K562 (cell line): ENCODE data around the gene CPED1. TPM values are rescaled to one million over a fixed set of nuclear protein-coding genes. Genes with fewer than 3 reads are reported as not detected.
A peak's percentile ranks its signal among the peaks of the same experiment; 100 is the strongest.

Source experiments
- BCL6 ChIP-seq: fragments of 250-450 bp; sonication (Bioruptor Pico); IDR thresholded peaks from 2 replicates; pipeline ENCODE4 v1.4.0; 2020
- CEBPG ChIP-seq, 3 experiments: fragments of 200-800 bp in 1 of 3; sonication (Bioruptor generic) in 1 of 3; sonication (generic) in 1 of 3; formaldehyde crosslinking in 1 of 3; IDR thresholded peaks in 2 of 3; conservative IDR thresholded peaks in 1 of 3; 2 replicates each; pipeline versions ENCODE4 v1.6.1 to v1.8.0; 2016 to 2022; ENCODE audit warnings: missing compliant biosample characterization in 2 of 3, missing genetic modification characterization in 2 of 3, mild to moderate bottlenecking in 1 of 3, missing genetic modification reagents in 1 of 3
- CXXC5 ChIP-seq: fragments of 250-450 bp; sonication (Bioruptor Pico); IDR thresholded peaks from 2 replicates; pipeline ENCODE4 v1.8.0; 2022; ENCODE audit warnings: inconsistent platforms, mild to moderate bottlenecking, moderate library complexity
- EWSR1 ChIP-seq: fragments of 450-650 bp; IDR thresholded peaks from 2 replicates; pipeline ENCODE4 v1.6.1; 2018; ENCODE audit warnings: borderline replicate concordance, mild to moderate bottlenecking, low read depth, moderate library complexity; ENCODE audit not compliant: partially characterized antibody
- FOXK2 ChIP-seq, 2 experiments: fragments of 450-650 bp; IDR thresholded peaks in 1 of 2; conservative IDR thresholded peaks in 1 of 2; 2 replicates each; pipeline ENCODE4 v1.6.1; 2016; ENCODE audit warnings: low read depth in 2 of 2, mild to moderate bottlenecking in 1 of 2
- FOXM1 ChIP-seq, 2 experiments: fragments of 450-650 bp in 1 of 2; sonication (generic) in 1 of 2; formaldehyde crosslinking in 1 of 2; IDR thresholded peaks; 2 replicates each; pipeline versions ENCODE4 v1.6.1 to v1.9.0; 2017 to 2022; ENCODE audit warnings: low read depth in 2 of 2, mild to moderate bottlenecking in 2 of 2, missing genetic modification reagents in 1 of 2, moderate library complexity in 1 of 2
- HNRNPL ChIP-seq: fragments of 200-400 bp; formaldehyde crosslinking; IDR thresholded peaks from 2 replicates; pipeline ENCODE4 v1.6.1; 2017; ENCODE audit warnings: low read depth, mild to moderate bottlenecking, low read length
- MAX ChIP-seq: sonication (generic); formaldehyde crosslinking; IDR thresholded peaks from 2 replicates; pipeline ENCODE4 v1.9.0; 2022; ENCODE audit warnings: mild to moderate bottlenecking, missing genetic modification reagents
- MBD1 ChIP-seq: fragments of 250-450 bp; sonication (Bioruptor Pico); IDR thresholded peaks from 2 replicates; pipeline ENCODE4 v1.8.0; 2022; ENCODE audit warnings: inconsistent platforms
- MYBL2 ChIP-seq, 2 experiments: fragments of 450-650 bp in 1 of 2; sonication (generic) in 1 of 2; formaldehyde crosslinking in 1 of 2; IDR thresholded peaks; 2 replicates each; pipeline versions ENCODE4 v1.6.1 to v1.8.1; 2017 to 2022; ENCODE audit warnings: borderline replicate concordance in 1 of 2, inconsistent platforms in 1 of 2, low read depth in 1 of 2, mild to moderate bottlenecking in 1 of 2, missing genetic modification reagents in 1 of 2, moderate library complexity in 1 of 2
- PML ChIP-seq: IDR thresholded peaks from 2 replicates; pipeline ENCODE4 v1.6.1; 2012; ENCODE audit warnings: low read length, inconsistent platforms
- SAFB2 ChIP-seq: fragments of 200-400 bp; formaldehyde crosslinking; IDR thresholded peaks from 2 replicates; pipeline ENCODE4 v1.6.1; 2018; ENCODE audit warnings: borderline replicate concordance, low read length, low read depth, moderate library complexity; ENCODE audit not compliant: severe bottlenecking
- SMAD3 ChIP-seq: fragments of 450-650 bp; formaldehyde crosslinking; conservative IDR thresholded peaks from 2 replicates; pipeline ENCODE4 v1.4.0; 2020; ENCODE audit warnings: mild to moderate bottlenecking
- TAF1 ChIP-seq: IDR thresholded peaks from 2 replicates; pipeline ENCODE4 v1.6.1; 2011; ENCODE audit warnings: mild to moderate bottlenecking, low read length, moderate library complexity; ENCODE audit not compliant: insufficient read depth, control insufficient read depth, severe bottlenecking; ENCODE audit errors: extremely low read depth
- TEAD4 ChIP-seq, 2 experiments: sonication (generic) in 1 of 2; formaldehyde crosslinking in 1 of 2; IDR thresholded peaks; 2 replicates each; pipeline versions ENCODE4 v1.6.1 to v1.8.0; 2012 to 2022; ENCODE audit warnings: borderline replicate concordance in 1 of 2, inconsistent platforms in 1 of 2, low read length in 1 of 2, mild to moderate bottlenecking in 1 of 2, missing genetic modification reagents in 1 of 2
- ZBTB7A ChIP-seq: IDR thresholded peaks from 2 replicates; pipeline ENCODE4 v1.6.1; 2011; ENCODE audit warnings: low read depth, mild to moderate bottlenecking, low read length, moderate library complexity, borderline replicate concordance; ENCODE audit not compliant: control insufficient read depth
- ZC3H11A ChIP-seq: IDR thresholded peaks from 2 replicates; pipeline ENCODE4 v1.6.1; 2012; ENCODE audit warnings: low read depth, low read length, improper control_type of control experiment
- ZFP30 ChIP-seq: fragments of 250-450 bp; sonication (Bioruptor Pico); IDR thresholded peaks from 2 replicates; pipeline ENCODE4 v1.8.0; 2022; ENCODE audit warnings: moderate library complexity, mild to moderate bottlenecking, inconsistent platforms, borderline replicate concordance
- ZNF282 ChIP-seq: sonication (generic); formaldehyde crosslinking; IDR thresholded peaks from 2 replicates; pipeline ENCODE4 v1.8.1; 2023; ENCODE audit warnings: missing genetic modification reagents
- polyA plus RNA-seq, 8 experiments: library from polyadenylated mRNA; depleted of rRNA in 4 of 8; stranded (reverse) in 5 of 8; unstranded in 3 of 8; fragments of >200 nt; fragmentation: Nextera tagmentation in 2 of 8; fragmentation: Illumina TruSeq in 1 of 8; extraction: Ambion mirVana in 2 of 8; extraction: Trizol in 1 of 8; gene quantifications; 2 replicates each; pipeline versions ENCODE4 v1.2.1 to v1.2.3, GENCODE V29; 2011 to 2014; ENCODE audit warnings: inconsistent platforms in 1 of 8, missing spikeins in 1 of 8
- total RNA-seq, 7 experiments: library from RNA; depleted of rRNA in 6 of 7; stranded (reverse); fragments of >200 nt in 6 of 7; fragmentation: Illumina TruSeq in 2 of 7; extraction: Trizol in 2 of 7; gene quantifications; 2 replicates each; pipeline versions ENCODE4 v1.2.1 to v1.2.3, GENCODE V29; 2011 to 2021; ENCODE audit warnings: low replicate concordance in 1 of 7
- TF ChIP-seq, protein P1 (sequence below): fragments of 450-650 bp; formaldehyde crosslinking; IDR thresholded peaks from 2 replicates; pipeline ENCODE4 v1.4.0; 2020; ENCODE audit warnings: mild to moderate bottlenecking

The CPED1 gene
- total and polyA plus RNA-seq, 9 of the 15 experiments (the other 6 are each of a cell fraction or from before 2014, with no cell fraction given), result 195 to 393 (median 290) TPM

DNA sequence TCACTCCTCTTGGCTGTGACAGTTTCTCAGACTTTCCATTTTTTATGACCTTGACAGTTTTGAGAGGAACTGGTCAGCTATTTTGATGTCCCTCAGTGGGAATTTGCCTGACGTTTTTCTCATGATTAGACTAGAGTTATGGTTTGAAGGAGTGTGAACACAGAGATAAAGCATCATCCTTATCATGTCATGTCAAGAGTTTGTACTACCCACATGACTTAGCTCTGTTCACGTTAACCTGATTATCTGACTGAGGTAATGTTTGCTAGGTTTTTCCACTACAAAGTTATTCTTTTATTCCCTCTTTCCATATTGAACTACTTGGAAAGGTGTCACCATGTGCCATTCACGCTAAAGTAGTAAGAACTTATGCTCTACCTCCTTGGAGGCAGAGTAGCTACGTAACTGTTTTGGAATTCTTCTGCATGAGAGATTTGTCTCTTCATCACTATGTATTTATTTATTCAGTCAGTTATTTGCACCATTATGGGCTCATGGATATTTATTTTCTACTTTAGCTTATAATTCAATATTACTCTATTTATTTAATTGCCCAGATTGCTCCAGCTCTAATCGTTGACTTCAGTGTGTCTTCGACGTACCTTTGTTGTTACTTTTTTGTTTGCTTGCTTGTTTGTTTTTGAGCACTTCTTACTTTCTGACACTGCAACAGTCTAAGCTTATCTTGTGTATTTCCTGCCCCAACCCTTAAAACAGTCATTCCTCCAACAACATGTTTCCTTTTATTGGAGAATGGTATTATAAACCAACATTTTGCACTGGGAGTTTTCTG lies 50.4 kb downstream of the CPED1 start (continued):
- 0 out of 2 replicates have a peak, but pooled peaks have one; percentile 16 for TF ChIP-seq MBD1 (CRISPR knock-in tag)
- peak; percentile 46 to 58; a peak in 3 of 4 replicates for TF ChIP-seq FOXK2 (conservative IDR thresholded peaks at IDR 0.05 in 1 of 2, IDR thresholded peaks at IDR 0.05 in 1 of 2; ENCODE audit: low read depth in 2 of 2)
- no peak for TF ChIP-seq TAF1
- TF ChIP-seq ZBTB7A, result no peak
- no peak for TF ChIP-seq HNRNPL
- no peak for TF ChIP-seq EWSR1
- TF ChIP-seq PML, result peak; percentile 98
- no peak for TF ChIP-seq CEBPG (CRISPR knock-in tag; IDR thresholded peaks at IDR 0.05)
- TF ChIP-seq CEBPG (tag; conservative IDR thresholded peaks at IDR 0.05 in 1 of 2, IDR thresholded peaks at IDR 0.05 in 1 of 2), result no peak
- no peak for TF ChIP-seq ZNF282 (CRISPR knock-in tag)
- no peak for TF ChIP-seq MAX (CRISPR knock-in tag)
- no peak for TF ChIP-seq ZFP30 (CRISPR knock-in tag)
- TF ChIP-seq SMAD3 (CRISPR knock-in tag), result peak; percentile 91
- TF ChIP-seq, protein P1, sequence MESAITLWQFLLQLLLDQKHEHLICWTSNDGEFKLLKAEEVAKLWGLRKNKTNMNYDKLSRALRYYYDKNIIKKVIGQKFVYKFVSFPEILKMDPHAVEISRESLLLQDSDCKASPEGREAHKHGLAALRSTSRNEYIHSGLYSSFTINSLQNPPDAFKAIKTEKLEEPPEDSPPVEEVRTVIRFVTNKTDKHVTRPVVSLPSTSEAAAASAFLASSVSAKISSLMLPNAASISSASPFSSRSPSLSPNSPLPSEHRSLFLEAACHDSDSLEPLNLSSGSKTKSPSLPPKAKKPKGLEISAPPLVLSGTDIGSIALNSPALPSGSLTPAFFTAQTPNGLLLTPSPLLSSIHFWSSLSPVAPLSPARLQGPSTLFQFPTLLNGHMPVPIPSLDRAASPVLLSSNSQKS (CRISPR knock-in tag), result peak; percentile 73; the same call in 1 of the 2 replicates
- peak; percentile 47; the same call in 1 of the 2 replicates for TF ChIP-seq BCL6 (CRISPR knock-in tag)
- TF ChIP-seq TEAD4 (IDR thresholded peaks at IDR 0.05; ENCODE audit: low read length), result peak; percentile 100
- TF ChIP-seq TEAD4 (CRISPR knock-in tag; IDR thresholded peaks at IDR 0.05; ENCODE audit: borderline replicate concordance), result no peak
- peak; percentile 66; the same call in 1 of the 2 replicates for TF ChIP-seq MYBL2 (IDR thresholded peaks at IDR 0.05; ENCODE audit: low read depth)
- TF ChIP-seq MYBL2 (CRISPR knock-in tag; IDR thresholded peaks at IDR 0.05; ENCODE audit: borderline replicate concordance), result no peak
- TF ChIP-seq ZC3H11A, result no peak
- TF ChIP-seq CXXC5 (CRISPR knock-in tag), result peak; percentile 92
- peak; percentile 98 for TF ChIP-seq FOXM1 (IDR thresholded peaks at IDR 0.05; ENCODE audit: low read depth)
- no peak for TF ChIP-seq FOXM1 (CRISPR knock-in tag; IDR thresholded peaks at IDR 0.05; ENCODE audit: low read depth)
- TF ChIP-seq SAFB2, result no peak
